Spleen (tissue), 11 donors: ENCODE data around the gene ZNF148. TPM values are rescaled to one million over a fixed set of nuclear protein-coding genes. Genes with fewer than 3 reads are reported as not detected.

Experiments used
- DNase-seq: peaks from one replicate; pipeline ENCODE4 v3.0.0-alpha.2; 2020
- H3K27ac ChIP-seq, 8 donors: fragments of 200-600 bp; sonication (generic) in 7 of 8; 1 replicate in 4 of 8; 2 replicates in 4 of 8; pipeline versions ENCODE4 v1.5.0 to v1.8.0; 2016 to 2021; ENCODE audit warnings: inconsistent platforms in 4 of 8, mild to moderate bottlenecking in 4 of 8, moderate library complexity in 1 of 8
- H3K27me3 ChIP-seq, 7 donors: fragments of 200-600 bp; sonication (generic) in 6 of 7; replicated peaks in 1 of 7; 1 replicate in 4 of 7; 2 replicates in 3 of 7; pipeline versions ENCODE4 v1.5.0 to v1.8.0; 2016 to 2021; ENCODE audit warnings: inconsistent platforms in 3 of 7, mild to moderate bottlenecking in 1 of 7
- H3K36me3 ChIP-seq, 6 donors: fragments of 200-600 bp; sonication (generic) in 5 of 6; 1 replicate in 4 of 6; 2 replicates in 2 of 6; pipeline versions ENCODE4 v1.5.0 to v1.8.0; 2016 to 2021; ENCODE audit warnings: inconsistent platforms in 2 of 6
- H3K4me1 ChIP-seq, 6 donors: fragments of 200-600 bp; sonication (generic) in 5 of 6; 1 replicate in 3 of 6; 2 replicates in 3 of 6; pipeline versions ENCODE4 v1.5.0 to v1.8.0; 2016 to 2021; ENCODE audit warnings: inconsistent platforms in 3 of 6
- H3K4me3 ChIP-seq, 8 donors: fragments of 200-600 bp; sonication (generic) in 7 of 8; 1 replicate in 4 of 8; 2 replicates in 4 of 8; pipeline versions ENCODE4 v1.5.0 to v1.8.0; 2016 to 2021; ENCODE audit warnings: inconsistent platforms in 4 of 8, mild to moderate bottlenecking in 4 of 8, moderate library complexity in 2 of 8
- H3K9me3 ChIP-seq, 8 donors: fragments of 200-600 bp; sonication (generic) in 7 of 8; 1 replicate in 4 of 8; 2 replicates in 4 of 8; pipeline versions ENCODE4 v1.5.0 to v1.8.0; 2016 to 2021; ENCODE audit warnings: inconsistent platforms in 4 of 8
- CTCF ChIP-seq, 11 experiments: fragments of 200-600 bp in 7 of 11; fragments of 450-650 bp in 4 of 11; sonication (generic) in 4 of 11; IDR thresholded peaks in 8 of 11; conservative IDR thresholded peaks in 3 of 11; 1 replicate in 7 of 11; 2 replicates in 4 of 11; pipeline versions ENCODE4 v1.4.0 to v1.8.0; 2016 to 2021; ENCODE audit warnings: antibody characterized with exemption in 11 of 11, inconsistent platforms in 4 of 11, mild to moderate bottlenecking in 1 of 11
- POLR2A ChIP-seq, 3 donors: fragments of 450-650 bp; IDR thresholded peaks; one replicate each; pipeline ENCODE4 v1.5.1; 2017; ENCODE audit warnings: antibody characterized with exemption in 3 of 3, mild to moderate bottlenecking in 1 of 3
- POLR2AphosphoS5 ChIP-seq, 3 donors: sonication (generic); formaldehyde crosslinking; IDR thresholded peaks; one replicate each; pipeline ENCODE4 v1.5.1; 2017; ENCODE audit warnings: antibody characterized with exemption in 3 of 3
- WGBS, 5 donors: extraction: QIAGEN DNeasy Blood & Tissue Kit in 3 of 5; methylation state at CpG; one replicate each; pipeline versions ENCODE4 v1.1.5 to v1.1.7; 2013 to 2018; 5-methylcytosine and 5-hydroxymethylcytosine counted together
- intact Hi-C: fragments of 100-400 bp; cut with DNase I; formaldehyde crosslinking; loops from one replicate; pipeline ENCODE4 v1.15.0; 2023; ENCODE audit warnings: low total_unique reads
- polyA plus RNA-seq, 3 donors: library from polyadenylated mRNA; stranded (reverse); fragments of 200-250 nt; gene quantifications; one replicate each; pipeline ENCODE4 v1.2.1, GENCODE V29; 2013
- total RNA-seq, 7 donors: library from RNA; depleted of rRNA in 3 of 7; stranded (reverse); fragments of >200 nt in 3 of 7; fragmentation: NEBNext Ultra II Directional in 4 of 7; extraction: Animal tissue kit (Norgen Biotek cat#: 25700) in 4 of 7; gene quantifications; one replicate each; pipeline versions ENCODE4 v1.1.0 to v1.2.1, GENCODE V29; 2016 to 2021
- donor health status: healthy with polysubstance abuse.
- donor health status: DM: no; HTN: no; CAD: no; lungs with moderate emphysema.
- donor health status: DM: no; HTN: no; CAD: no.
- donor health status: Bipolar disorder and iron deficiency.
- donor health status: healthy.
- donor health status: DM: no; HTN: no; CAD: no.
- donor health status: DM: yes; HTN: yes; CAD: no.

The ZNF148 gene
- total and polyA plus RNA-seq, 10 donors, result 4.1 to 66.0 (median 39.0) TPM

GRCh38 chr3:125190786-125191185 lies 184.3 kb downstream of the ZNF148 start:
- DNase-seq, result no peak
- H3K27me3 ChIP-seq, result no peaks in the 10 kb centered on the region
- 62 to 94% (median 87%) methylated on average over 3 of the region's 3 CpGs for WGBS, 5 donors
- intact Hi-C loops, result no loop called here
- no peaks in the 10 kb centered on the region for H3K36me3 ChIP-seq
- no peak overlapping the region for H3K27ac ChIP-seq
- H3K4me1 ChIP-seq, result peaks cover 0 to 7% (median 0%) of the 10 kb centered on the region in 6 donors
- no peak overlapping the region for H3K4me3 ChIP-seq
- no peaks in the 10 kb centered on the region for H3K9me3 ChIP-seq
- no peak for TF ChIP-seq CTCF (IDR thresholded peaks at IDR 0.05 in 8 of 11, conservative IDR thresholded peaks at IDR 0.05 in 3 of 11)
- TF ChIP-seq POLR2AphosphoS5 (IDR thresholded peaks at IDR 0.05), result no peak
- TF ChIP-seq POLR2A (IDR thresholded peaks at IDR 0.05), result no peak

DNA sequence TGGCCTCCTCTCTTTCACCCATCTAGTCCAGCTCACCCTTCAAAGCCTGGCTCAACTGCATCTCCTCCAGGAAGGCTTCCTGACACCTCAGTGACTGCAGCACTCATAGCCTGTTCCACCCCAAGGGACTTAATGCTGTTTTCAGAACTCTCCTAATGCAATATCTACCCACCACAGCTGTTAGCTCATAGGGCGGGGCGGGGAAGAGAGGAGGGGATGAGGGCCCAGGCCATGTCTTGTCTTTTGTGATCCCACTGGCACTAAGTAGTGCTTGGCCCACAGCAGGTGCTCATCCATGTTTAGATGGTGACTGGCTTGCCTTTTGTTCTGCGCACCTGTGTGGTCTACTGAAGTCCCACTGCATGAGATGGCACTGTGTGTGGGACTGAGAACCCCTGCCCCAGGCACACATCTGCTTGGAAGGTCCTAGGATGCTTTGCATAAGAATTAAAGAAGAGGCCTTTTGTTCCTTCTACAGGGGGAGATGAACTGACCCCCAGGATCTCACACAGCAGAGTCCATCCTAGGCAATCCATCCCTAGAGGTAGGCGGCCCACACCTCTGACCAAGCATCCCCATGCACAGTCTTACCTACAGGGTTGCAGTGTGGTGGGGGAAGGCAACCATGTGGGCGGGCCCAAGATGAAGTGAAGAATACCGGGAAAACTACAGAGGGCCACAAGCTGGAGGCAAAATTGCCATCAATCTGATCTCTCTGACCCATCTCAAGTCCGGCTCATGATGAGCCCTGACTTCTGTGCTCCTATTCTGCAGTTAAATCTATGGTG lies 185.6 kb downstream of the ZNF148 start:
- TF ChIP-seq POLR2A (IDR thresholded peaks at IDR 0.05) (no peak), POLR2AphosphoS5 (IDR thresholded peaks at IDR 0.05) (no peak), CTCF (IDR thresholded peaks at IDR 0.05 in 8 of 11, conservative IDR thresholded peaks at IDR 0.05 in 3 of 11) (no peak)
- H3K9me3 ChIP-seq, result no peaks in the 10 kb centered on the region
- H3K4me1 ChIP-seq, result peaks cover 0 to 7% (median 0%) of the 10 kb centered on the region in 6 donors
- H3K4me3 ChIP-seq, result no peak overlapping the region
- no peak for DNase-seq
- 91 to 97% (median 95%) methylated on average over 7 of the region's 7 CpGs for WGBS, 5 donors
- intact Hi-C loops, result no loop called here
- H3K27me3 ChIP-seq, result no peaks in the 10 kb centered on the region
- H3K36me3 ChIP-seq, result no peaks in the 10 kb centered on the region
- no peak overlapping the region for H3K27ac ChIP-seq

DNA sequence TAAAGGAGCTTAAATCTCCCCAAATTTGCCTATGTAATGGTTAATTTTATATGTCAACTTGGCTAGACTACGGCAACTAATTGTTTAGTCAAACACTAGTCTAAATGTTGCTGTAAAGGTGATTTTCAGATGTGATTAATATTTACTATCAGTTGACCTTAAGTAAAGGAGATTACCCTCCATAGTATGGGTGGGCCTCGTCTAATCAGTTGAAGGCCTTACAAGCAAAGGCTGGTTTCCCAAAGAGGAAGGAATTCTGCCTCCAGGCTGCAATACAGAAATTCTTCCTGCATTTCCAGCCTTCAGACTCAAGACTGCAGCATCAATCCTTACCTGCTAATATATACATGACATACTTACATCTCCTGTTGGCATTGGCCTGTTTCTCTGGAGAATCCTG lies 186.2 kb downstream of the ZNF148 start:
- Histone ChIP-seq H3K27ac (no peak overlapping the region), H3K4me1 (peaks cover 0 to 7% (median 0%) of the 10 kb centered on the region in 6 donors), H3K4me3 (no peak overlapping the region), H3K36me3 (no peaks in the 10 kb centered on the region), H3K9me3 (no peaks in the 10 kb centered on the region), H3K27me3 (no peaks in the 10 kb centered on the region)
- WGBS, 5 donors, result 94 to 100% (median 96%) methylated on average over 2 of the region's 2 CpGs
- DNase-seq, result no peak
- TF ChIP-seq POLR2AphosphoS5 (IDR thresholded peaks at IDR 0.05), result no peak
- TF ChIP-seq POLR2A (IDR thresholded peaks at IDR 0.05), result no peak
- no peak for TF ChIP-seq CTCF (IDR thresholded peaks at IDR 0.05 in 8 of 11, conservative IDR thresholded peaks at IDR 0.05 in 3 of 11)
- intact Hi-C loops, result no loop called here

DNA sequence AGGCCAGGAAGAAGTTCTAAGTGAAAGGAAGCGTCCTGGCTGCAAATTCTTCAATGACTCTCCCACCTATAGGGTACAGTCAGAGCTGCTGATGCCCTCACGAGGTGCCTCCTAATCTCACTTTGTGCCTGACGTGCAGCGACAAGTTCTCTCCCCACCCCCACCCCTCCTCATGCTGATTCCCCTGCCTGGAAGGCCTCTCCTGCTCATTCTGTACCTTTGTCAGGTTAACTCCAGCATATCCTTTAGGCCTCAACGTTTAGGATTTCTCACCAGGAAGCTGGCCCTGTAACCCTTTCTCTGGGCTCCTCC lies 187.6 kb downstream of the ZNF148 start:
- Histone ChIP-seq H3K27me3 (no peaks in the 10 kb centered on the region), H3K27ac (no peak overlapping the region), H3K36me3 (no peaks in the 10 kb centered on the region), H3K4me1 (peaks cover 0 to 7% (median 0%) of the 10 kb centered on the region in 6 donors), H3K4me3 (no peak overlapping the region), H3K9me3 (no peaks in the 10 kb centered on the region)
- DNase-seq, result no peak
- WGBS, 5 donors, result 74 to 81% (median 80%) methylated on average over 5 of the region's 5 CpGs
- intact Hi-C loops, result no loop called here
- TF ChIP-seq POLR2A (IDR thresholded peaks at IDR 0.05), result no peak
- no peak for TF ChIP-seq POLR2AphosphoS5 (IDR thresholded peaks at IDR 0.05)
- no peak for TF ChIP-seq CTCF (IDR thresholded peaks at IDR 0.05 in 8 of 11, conservative IDR thresholded peaks at IDR 0.05 in 3 of 11)
